PC-3 (cell line): ENCODE data around the gene NBAS. TPM values are rescaled to one million over a fixed set of nuclear protein-coding genes. Genes with fewer than 3 reads are reported as not detected.

Source experiments
- ATAC-seq: fragments of 200-7000 bp; cut with Tn5 transposase; 2 replicates; pipeline ENCODE4 v1.9.1; 2020; ENCODE audit warnings: mild to moderate bottlenecking, moderate library complexity
- BruUV-seq: library from RNA; stranded (reverse); fragments of 400-500 nt; replicated peaks from 2 replicates; lab custom pipeline; 2021; lab: Mats Ljungman, UMichigan
- CTCF ChIA-PET: fragments of 300-600 bp; sonication (Branson Sonifier 250); formaldehyde crosslinking; loops from one replicate; lab custom pipeline; 2022; ENCODE audit warnings: antibody characterized with exemption; lab: Charles Lee
- POLR2A ChIA-PET: fragments of 300-600 bp; sonication (Branson Sonifier 250); formaldehyde crosslinking; loops from one replicate; lab custom pipeline; 2022; ENCODE audit warnings: antibody characterized with exemption; ENCODE audit not compliant: unreplicated experiment; lab: Charles Lee
- DNase-seq: peaks from one replicate; pipeline ENCODE4 v3.0.0-alpha.2; 2015
- H2AFZ ChIP-seq: fragments of 300-600 bp; sonication (generic); 2 replicates; pipeline ENCODE4 v1.6.0; 2016; ENCODE audit warnings: antibody characterized with exemption, low read length
- H3F3A ChIP-seq: fragments of 300-600 bp; sonication (generic); one replicate; pipeline ENCODE4 v1.6.0; 2017; ENCODE audit warnings: antibody characterized with exemption, low read length, control low read depth, mild to moderate bottlenecking; ENCODE audit not compliant: unreplicated experiment
- H3K27ac ChIP-seq: fragments of 300-600 bp; sonication (generic); 2 replicates; pipeline ENCODE4 v1.5.1; 2016; ENCODE audit warnings: mild to moderate bottlenecking, low read length
- H3K27me3 ChIP-seq: fragments of 300-600 bp; sonication (generic); 2 replicates; pipeline ENCODE4 v1.6.1; 2016; ENCODE audit warnings: low read length, mixed read lengths
- H3K36me3 ChIP-seq: fragments of 300-600 bp; sonication (generic); 2 replicates; pipeline ENCODE4 v1.6.1; 2016; ENCODE audit warnings: low read depth, mixed run types, low read length, mixed read lengths
- H3K4me1 ChIP-seq: fragments of 300-600 bp; sonication (generic); 2 replicates; pipeline ENCODE4 v1.5.1; 2016; ENCODE audit warnings: low read length; ENCODE audit not compliant: insufficient read depth
- H3K4me2 ChIP-seq: fragments of 300-600 bp; sonication (generic); 2 replicates; pipeline ENCODE4 v1.6.0; 2016; ENCODE audit warnings: low read length
- H3K4me3 ChIP-seq: fragments of 300-600 bp; sonication (generic); 2 replicates; pipeline ENCODE4 v1.5.1; 2016; ENCODE audit warnings: mild to moderate bottlenecking, low read length, mixed read lengths
- H3K79me2 ChIP-seq: fragments of 300-600 bp; sonication (generic); 2 replicates; pipeline ENCODE4 v1.6.1; 2017; ENCODE audit warnings: low read length, mixed read lengths
- H3K9ac ChIP-seq: fragments of 300-600 bp; sonication (generic); 2 replicates; pipeline ENCODE4 v1.6.0; 2016; ENCODE audit warnings: mild to moderate bottlenecking, low read length
- H3K9me2 ChIP-seq: fragments of 300-600 bp; sonication (generic); replicated peaks from 2 replicates; pipeline ENCODE4 v1.6.1; 2016; ENCODE audit warnings: mixed run types, low read length, mixed read lengths
- H3K9me3 ChIP-seq: fragments of 300-600 bp; sonication (generic); 2 replicates; pipeline ENCODE4 v1.6.1; 2016; ENCODE audit warnings: low read length, mixed read lengths
- H4K20me1 ChIP-seq: fragments of 300-600 bp; sonication (generic); 2 replicates; pipeline ENCODE4 v1.6.1; 2016; ENCODE audit warnings: low read length, mixed read lengths
- CTCF ChIP-seq: fragments of 300-600 bp; sonication (generic); conservative IDR thresholded peaks from 2 replicates; pipeline ENCODE4 v1.5.1; 2017; ENCODE audit warnings: antibody characterized with exemption, low read depth, mild to moderate bottlenecking, low read length
- EZH2 ChIP-seq: fragments of 300-600 bp; sonication (generic); IDR thresholded peaks from one replicate; pipeline ENCODE4 v1.6.1; 2017; ENCODE audit warnings: antibody characterized with exemption, mild to moderate bottlenecking, low read length; ENCODE audit not compliant: unreplicated experiment
- EZH2phosphoT487 ChIP-seq: fragments of 300-600 bp; sonication (generic); IDR thresholded peaks from 2 replicates; pipeline ENCODE4 v1.6.1; 2018; ENCODE audit warnings: mild to moderate bottlenecking, antibody characterized with exemption, low read length, borderline replicate concordance
- intact Hi-C: fragments of 100-400 bp; cut with micrococcal nuclease; formaldehyde crosslinking; loops from 2 replicates; pipeline ENCODE4 v1.9.0; 2023
- total RNA-seq: library from RNA; depleted of rRNA; stranded (reverse); fragments of >200 nt; gene quantifications from 2 replicates; pipeline ENCODE4 v1.2.3, GENCODE V29; 2014

Gene NBAS
- total RNA-seq, 1 experiment from 2014 or later: 37.2 TPM

- peak overlapping the region; percentile 93 for H3K4me3 ChIP-seq
- POLR2A ChIA-PET: no interaction called here
- H3K4me1 ChIP-seq: peaks cover 13% of the 10 kb centered on the region
- BruUV-seq: no TSS peak
- intact Hi-C loops: no loop called here
- no peaks in the 10 kb centered on the region for H3F3A ChIP-seq
- TF ChIP-seq EZH2phosphoT487 (no peak), CTCF (no peak), EZH2 (no peak)
- ATAC-seq (no peak), DNase-seq (no peak)
- peak overlapping the region; percentile 94 for H3K4me2 ChIP-seq
- H3K9me3 ChIP-seq: no peaks in the 10 kb centered on the region
- H3K27me3 ChIP-seq: no peaks in the 10 kb centered on the region
- peaks cover 16% of the 10 kb centered on the region for H4K20me1 ChIP-seq
- H2AFZ ChIP-seq: no peak overlapping the region
- no peak overlapping the region for H3K27ac ChIP-seq
- no peak overlapping the region for H3K9ac ChIP-seq
- H3K9me2 ChIP-seq: no peaks in the 10 kb centered on the region
- H3K79me2 ChIP-seq: peaks cover 40% of the 10 kb centered on the region
- H3K36me3 ChIP-seq: peaks cover 36% of the 10 kb centered on the region
- CTCF ChIA-PET: no interaction called here
Measured at GRCh38 chr2:15593327-15593705, 32.2 kb upstream of the NBAS start.

GRCh38 chr2:15591692-15592463, 30.7 kb upstream of the NBAS start, which contains the start of gene DDX1:
Gene DDX1 (plus strand): TSS chr2:15591868. CDS start chr2:15591934, 66 bp downstream.
- TF ChIP-seq EZH2 (no peak), CTCF (no peak), EZH2phosphoT487 (no peak)
- Histone ChIP-seq H3K9me2 (no peaks in the 10 kb centered on the region), H3K27ac (peak within 1 kb of the TSS; percentile 50), H3K36me3 (peaks cover 23% of the 10 kb centered on the region), H3K9ac (peak within 1 kb of the TSS; percentile 92), H3F3A (no peaks in the 10 kb centered on the region), H3K4me1 (peaks cover 13% of the 10 kb centered on the region), H3K4me2 (peak within 1 kb of the TSS; percentile 94), H2AFZ (peak within 1 kb of the TSS; percentile 96), H4K20me1 (peaks cover 16% of the 10 kb centered on the region), H3K79me2 (peaks cover 40% of the 10 kb centered on the region), H3K9me3 (no peaks in the 10 kb centered on the region), H3K4me3 (peak within 1 kb of the TSS; percentile 93), H3K27me3 (no peaks in the 10 kb centered on the region)
- DNase-seq: peak; percentile 83
- CTCF ChIA-PET: no interaction called here
- intact Hi-C loops: no loop called here
- BruUV-seq: TSS peak; percentile 61
- peak; percentile 86 for ATAC-seq
- POLR2A ChIA-PET: no interaction called here

GRCh38 chr2:15591373-15591691, 30.2 kb upstream of the NBAS start:
- Histone ChIP-seq H3K4me1 (peaks cover 13% of the 10 kb centered on the region), H3K4me2 (peak overlapping the region; percentile 94), H3K9ac (peak overlapping the region; percentile 92), H4K20me1 (peaks cover 16% of the 10 kb centered on the region), H3K27me3 (no peaks in the 10 kb centered on the region), H3K36me3 (peaks cover 17% of the 10 kb centered on the region), H3K27ac (no peak overlapping the region), H2AFZ (peak overlapping the region; percentile 96), H3F3A (no peaks in the 10 kb centered on the region), H3K9me2 (no peaks in the 10 kb centered on the region), H3K79me2 (peaks cover 40% of the 10 kb centered on the region), H3K4me3 (peak overlapping the region; percentile 93), H3K9me3 (no peaks in the 10 kb centered on the region)
- DNase-seq (no peak), ATAC-seq (peak; percentile 39; the same call in 1 of the 2 replicates)
- no peak for TF ChIP-seq CTCF
- TF ChIP-seq EZH2: no peak
- TF ChIP-seq EZH2phosphoT487: no peak
- TSS peak; percentile 84 for BruUV-seq
- intact Hi-C loops: no loop called here
- CTCF ChIA-PET: no interaction called here
- POLR2A ChIA-PET: no interaction called here
